ENCODE results near the gene RETREG2.

The RETREG2 gene

GRCh38 chr2:219177552-219178376 lies at the start of gene RETREG2:
Gene RETREG2, plus strand, starts transcription at chr2:219178275. Its CDS starts 78 bp downstream, at chr2:219178353.
- DNase-seq (ENCODE audit: low spot score), result peak; percentile 97

DNA sequence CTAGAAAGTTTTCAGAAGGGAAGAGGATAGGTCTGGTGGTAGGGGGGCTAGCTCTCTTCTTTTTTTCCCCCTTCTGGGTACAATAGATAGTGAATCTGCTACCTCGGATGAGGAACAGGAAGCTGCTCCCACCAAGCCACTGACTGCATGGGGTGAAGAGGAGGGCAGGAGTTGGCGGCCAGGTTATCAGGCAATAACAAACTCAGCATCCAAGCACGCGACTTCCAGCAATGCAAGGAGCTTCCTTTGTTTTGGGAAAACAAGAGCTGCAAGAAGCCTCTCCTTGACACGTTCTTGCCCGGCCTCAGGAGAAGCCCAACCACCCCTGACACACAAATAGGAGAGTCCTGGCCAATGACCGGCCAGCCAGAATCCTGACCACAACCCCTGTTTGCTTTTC lies 49.7 kb upstream of the RETREG2 start:
- no peak for DNase-seq (ENCODE audit: low spot score)

DNA sequence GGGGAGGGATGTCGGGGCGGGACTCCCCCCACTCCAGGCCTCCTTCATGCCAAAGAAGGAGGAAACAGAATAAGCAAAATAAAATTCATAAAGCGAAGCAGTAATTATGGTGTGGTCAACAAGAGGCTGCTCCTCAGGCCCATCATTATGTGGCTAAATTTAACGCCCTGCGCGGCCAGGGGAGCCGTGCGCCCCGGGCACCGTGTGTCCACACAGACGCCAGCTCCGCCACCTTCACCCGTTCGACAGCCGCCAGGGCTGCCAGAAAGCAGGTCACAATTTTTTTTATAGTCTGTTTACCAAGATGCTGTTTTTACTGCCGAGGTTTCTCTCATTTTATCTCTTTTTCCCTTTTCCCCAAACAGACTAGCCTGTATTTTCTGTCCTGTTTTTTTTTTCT lies 48.5 kb upstream of the RETREG2 start:
- no peak for DNase-seq (ENCODE audit: low spot score)

GRCh38 chr2:219131327-219131726 lies 46.7 kb upstream of the RETREG2 start:
- no peak for DNase-seq (ENCODE audit: low spot score)

- no peak for DNase-seq (ENCODE audit: low spot score)
Measured at GRCh38 chr2:219131744-219132143, 46.3 kb upstream of the RETREG2 start.

GRCh38 chr2:219133976-219134375 lies 44.1 kb upstream of the RETREG2 start:
- no peak for DNase-seq (ENCODE audit: low spot score)

DNA sequence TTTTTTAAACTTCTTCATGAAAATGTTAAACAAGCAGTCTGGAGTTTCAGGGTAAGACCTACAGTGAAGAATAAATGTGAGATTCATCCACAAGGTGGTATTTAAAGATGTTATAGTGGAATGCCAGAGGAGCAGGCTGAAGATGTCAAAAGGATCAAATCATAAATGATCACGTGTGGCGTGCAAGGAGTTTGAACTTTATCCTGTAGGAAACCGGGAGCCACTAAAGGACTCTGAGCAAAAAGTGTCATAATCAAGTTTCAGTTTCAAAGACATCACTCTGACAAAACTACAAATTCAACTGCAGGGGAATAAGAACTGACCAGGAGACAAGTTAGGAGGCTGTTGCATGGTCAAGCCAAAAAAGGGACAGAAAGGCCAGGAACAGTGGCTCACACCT lies 37.4 kb upstream of the RETREG2 start:
- no peak for DNase-seq (ENCODE audit: low spot score)

DNA sequence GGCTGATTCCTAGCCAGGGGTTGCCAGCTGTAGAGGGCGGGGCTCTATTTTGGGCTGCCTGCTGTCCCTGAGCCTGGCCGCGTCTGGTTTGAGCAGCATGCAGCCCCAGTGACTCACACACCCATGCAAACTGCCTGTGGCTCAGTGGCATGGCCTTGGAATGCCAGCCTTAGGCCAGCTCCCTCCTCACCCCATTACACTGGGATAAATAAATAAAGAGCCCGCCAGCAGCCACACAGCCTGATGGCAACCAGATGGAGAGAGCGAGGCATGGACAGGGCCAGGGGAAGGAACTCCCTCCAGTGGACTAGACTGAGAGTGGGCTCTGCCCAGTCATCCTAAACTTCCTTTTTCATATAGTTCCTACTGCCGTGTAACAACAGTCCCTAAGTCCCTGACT lies 35.7 kb upstream of the RETREG2 start:
- DNase-seq (ENCODE audit: low spot score), result no peak

- no peak for DNase-seq (ENCODE audit: low spot score)
Measured at GRCh38 chr2:219149667-219150066, 28.4 kb upstream of the RETREG2 start.

DNA sequence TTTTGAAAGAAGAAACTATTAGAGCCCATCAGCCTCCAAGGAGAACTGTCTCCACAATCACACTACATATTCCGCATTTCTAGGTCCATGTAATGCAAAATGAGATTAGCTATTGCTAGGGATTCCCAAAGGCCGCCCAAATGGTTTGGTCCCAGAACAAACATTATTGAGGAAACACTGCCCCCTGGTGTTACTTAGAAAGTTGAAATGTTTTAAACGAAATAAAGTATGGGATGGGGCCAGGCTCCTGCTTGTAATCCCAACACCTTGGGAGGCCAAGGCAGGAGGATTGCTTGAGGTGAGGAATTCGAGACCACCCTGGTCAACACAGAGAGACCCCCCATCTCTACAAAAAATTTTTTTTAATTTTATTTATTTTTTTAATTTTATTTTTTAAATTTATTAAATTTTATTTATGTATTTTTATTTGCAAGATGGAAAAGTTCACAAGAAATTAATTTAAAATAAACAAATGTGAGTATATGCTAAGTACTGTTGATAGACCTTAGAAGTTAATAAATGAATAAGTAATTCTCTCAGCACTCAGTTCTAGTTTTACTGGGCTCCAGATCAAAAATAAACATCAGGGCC lies 22.9 kb upstream of the RETREG2 start:
- DNase-seq (ENCODE audit: low spot score), result peak; percentile 88

DNA sequence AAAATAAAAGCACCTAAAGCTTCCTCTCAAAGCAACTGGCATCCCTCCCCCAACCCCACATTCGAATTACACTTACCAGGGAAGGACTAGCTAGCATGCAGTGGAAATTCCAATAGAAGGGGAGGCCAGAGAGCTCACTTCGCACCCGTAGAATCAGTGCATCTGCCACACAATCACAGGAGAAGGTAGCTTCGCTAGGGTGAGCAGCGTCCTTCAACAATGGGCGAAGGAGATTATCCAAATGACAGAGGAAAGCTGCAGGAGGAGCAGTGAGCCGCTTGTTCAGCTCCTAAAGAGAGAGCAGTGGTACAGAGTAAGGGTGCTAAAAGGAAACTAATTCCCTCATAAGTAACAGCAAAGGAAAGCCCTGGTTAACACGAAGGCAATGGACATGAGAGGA lies 20.7 kb upstream of the RETREG2 start:
- no peak for DNase-seq (ENCODE audit: low spot score)

DNA sequence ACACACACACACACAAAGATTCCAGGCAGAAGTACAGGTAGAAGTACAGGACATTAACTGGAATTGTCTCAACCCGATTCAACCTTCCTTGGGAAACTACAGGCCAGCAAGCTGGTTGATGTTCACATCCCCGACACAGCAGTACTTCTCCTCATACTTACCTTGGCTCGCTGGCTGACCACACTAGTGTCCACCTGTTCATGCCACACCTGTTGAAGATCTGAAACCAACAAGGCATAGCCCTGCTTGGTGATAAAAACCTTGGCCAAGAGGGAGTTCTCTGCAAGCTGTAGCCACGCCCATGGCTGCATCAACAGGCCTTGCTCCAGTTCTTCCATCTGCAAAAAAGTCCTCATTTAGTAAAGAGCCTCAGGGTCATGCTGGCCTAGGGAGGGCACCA lies 20.1 kb upstream of the RETREG2 start:
- no peak for DNase-seq (ENCODE audit: low spot score)

- no peak for DNase-seq (ENCODE audit: low spot score)
Measured at GRCh38 chr2:219158586-219158985, 19.5 kb upstream of the RETREG2 start.

DNA sequence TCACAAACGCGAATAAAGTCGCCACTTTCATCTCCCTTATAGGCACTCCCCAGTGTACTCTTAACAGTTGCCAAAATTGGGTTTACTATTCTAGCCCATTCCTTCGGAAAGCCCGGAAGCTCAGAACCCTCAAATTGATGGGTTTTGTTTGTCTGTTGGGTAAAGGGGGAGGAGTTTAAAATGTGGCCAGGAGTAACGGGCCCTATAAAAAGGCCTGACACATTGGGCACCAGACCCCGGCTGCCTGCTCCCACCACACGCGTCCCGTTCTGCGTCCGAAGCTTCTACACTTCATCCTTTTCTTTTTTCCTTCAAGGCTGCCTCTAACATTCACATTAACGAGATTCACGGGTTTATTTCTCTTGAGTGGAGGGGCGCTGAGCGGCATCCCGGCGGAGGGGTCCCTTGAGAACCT lies 18.3 kb upstream of the RETREG2 start:
- DNase-seq (ENCODE audit: low spot score), result no peak

DNA sequence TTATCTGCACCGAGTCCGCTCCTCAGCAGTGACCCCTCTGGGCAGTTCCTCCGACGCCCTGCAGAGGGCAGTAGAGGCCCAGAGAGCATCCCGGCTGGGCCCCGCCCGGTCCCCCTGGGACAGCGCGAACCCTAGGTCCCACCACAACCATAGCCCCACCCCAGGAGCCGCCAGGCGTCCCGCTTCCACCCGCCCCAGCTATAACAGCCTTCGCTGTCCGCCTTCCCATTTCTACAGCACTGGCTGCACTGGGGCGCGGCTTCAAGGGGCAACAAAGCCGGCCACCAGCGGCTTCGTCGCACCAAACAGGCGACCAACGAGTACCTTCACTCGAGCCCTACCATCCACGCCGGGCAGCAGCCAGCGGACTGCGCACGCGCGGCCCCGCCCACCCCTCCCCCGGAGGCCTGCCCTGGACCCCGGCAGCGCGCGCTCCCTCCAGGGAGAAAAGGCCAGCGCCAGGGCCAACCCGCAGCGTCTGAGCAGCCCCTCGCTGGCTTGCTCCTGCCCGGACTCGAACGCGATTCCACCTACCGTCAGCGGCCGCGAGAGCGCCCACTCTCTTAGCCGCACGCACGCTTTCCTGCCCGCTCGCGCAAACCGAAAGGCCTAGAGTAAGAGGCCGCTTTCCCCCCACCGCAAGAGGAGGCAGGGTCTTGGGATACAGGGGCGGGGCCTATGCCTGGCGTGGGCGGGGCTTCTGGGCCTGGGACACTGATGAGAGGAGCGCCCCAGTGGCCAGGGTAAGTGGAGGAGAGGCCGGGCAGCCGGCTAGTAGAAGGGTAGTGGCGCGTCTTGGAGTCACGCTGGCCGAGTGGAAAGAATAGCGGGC lies 17.7 kb upstream of the RETREG2 start, which contains the start of gene NHEJ1:
Gene NHEJ1, minus strand, starts transcription at position 630 of the 832 bp plus-strand sequence. CDS start 2,453 bp downstream, outside the sequence.
- peak; percentile 95 for DNase-seq (ENCODE audit: low spot score)

- no peak for DNase-seq (ENCODE audit: low spot score)
Measured at GRCh38 chr2:219161097-219161496, 17.0 kb upstream of the RETREG2 start.

DNA sequence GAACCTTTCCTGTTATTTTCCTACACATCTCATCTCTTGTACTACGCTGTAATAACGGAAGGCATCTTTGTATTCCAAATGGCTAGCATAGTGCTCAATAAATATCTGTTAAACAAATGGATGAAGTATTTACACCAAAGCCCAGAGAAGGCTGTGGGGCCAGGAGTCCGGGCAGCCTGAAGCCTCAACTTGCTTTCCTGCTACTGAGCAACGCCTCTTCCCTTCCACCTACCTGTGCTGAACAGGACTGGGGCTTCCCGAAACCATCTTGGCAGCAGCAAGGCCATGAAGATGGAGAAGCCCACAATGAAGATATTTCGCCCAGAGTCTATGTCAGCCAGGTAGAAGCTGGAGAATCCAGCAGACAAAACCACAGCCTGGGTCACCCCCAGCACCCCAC lies 14.9 kb upstream of the RETREG2 start:
- no peak for DNase-seq (ENCODE audit: low spot score)

- DNase-seq (ENCODE audit: low spot score), result no peak
Measured at GRCh38 chr2:219165058-219165911, 12.8 kb upstream of the RETREG2 start.

DNA sequence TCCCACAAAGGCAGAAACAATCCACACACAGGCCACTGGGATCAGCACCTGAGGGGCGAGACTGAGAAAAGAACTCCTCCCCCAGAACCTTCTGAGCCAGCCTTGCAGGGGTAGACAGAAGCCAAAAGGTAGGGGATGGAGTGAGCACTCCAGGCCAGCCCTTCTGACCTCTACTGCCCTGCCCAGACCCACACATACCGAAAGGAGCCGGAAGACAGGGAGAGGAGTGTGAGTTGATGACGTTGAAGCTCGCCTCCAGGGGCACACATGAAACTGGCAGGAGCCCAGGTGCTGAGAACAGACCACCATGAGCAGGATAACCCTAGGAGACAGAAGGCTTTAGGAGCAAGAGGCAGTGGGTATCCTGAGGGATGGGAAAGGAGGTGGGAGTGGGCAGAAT lies 10.1 kb upstream of the RETREG2 start:
- peak; percentile 3 for DNase-seq (ENCODE audit: low spot score)

DNA sequence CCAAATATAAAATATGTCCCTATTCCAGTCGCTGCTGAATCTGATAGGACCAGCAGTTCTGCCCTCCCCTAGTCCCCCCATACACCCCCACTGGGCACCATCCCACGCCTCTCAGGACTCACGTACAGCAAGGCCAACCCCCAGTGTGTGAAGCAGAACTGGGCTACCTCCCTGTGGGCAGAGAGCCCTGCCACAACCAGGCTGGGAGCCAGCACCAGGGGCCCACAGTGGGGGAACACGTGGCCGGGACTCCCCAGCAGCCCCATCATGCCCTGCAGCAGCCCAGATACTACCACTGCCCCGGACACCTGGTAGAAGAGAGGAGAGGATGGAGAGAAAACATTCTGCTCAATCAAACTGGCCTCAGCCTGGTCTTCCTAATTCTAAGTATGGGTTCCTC lies 9.5 kb upstream of the RETREG2 start:
- peak; percentile 3 for DNase-seq (ENCODE audit: low spot score)

DNA sequence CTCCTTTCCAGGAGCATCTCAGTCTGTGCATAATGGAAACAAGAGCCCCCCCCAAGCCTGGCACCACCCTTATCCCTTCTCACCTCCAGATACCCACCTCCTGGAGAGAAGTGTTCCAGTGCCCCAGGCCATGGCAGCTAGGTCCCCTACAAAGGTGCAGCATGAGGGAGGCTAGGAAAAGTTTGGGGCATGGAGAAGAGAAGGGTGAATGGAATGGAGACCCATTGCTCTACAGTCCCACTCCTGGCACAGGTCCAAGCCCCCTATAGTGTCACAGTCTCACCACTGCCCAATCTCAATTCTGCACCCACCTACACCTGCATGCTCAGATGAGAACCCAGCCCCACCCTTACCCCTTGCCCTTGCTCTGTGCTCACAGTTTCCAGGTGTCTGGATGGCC lies 9.1 kb upstream of the RETREG2 start:
- DNase-seq (ENCODE audit: low spot score), result peak; percentile 4
